ENCODE data around the gene KIRREL3.

DNA sequence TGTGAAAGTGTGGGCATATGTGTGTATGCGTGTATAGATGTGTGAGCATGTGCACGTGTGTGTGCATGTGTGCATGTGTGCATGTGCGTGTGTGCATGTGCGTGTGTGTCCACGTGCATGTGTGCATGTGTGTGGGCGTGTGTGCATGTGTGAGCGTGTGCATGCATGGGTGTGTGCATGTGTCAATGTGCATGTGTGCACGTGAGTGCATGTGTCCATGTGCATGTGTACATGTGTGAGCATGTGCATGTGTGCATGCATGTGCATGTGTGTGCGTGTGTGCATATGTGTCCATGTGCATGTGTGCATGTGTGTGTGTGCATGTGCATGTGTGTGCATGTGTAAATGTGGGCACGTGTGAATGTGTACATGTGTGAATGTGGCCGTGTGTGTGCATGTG lies 549.8 kb downstream of the KIRREL3 start:
- TF ChIP-seq CTCF (IDR thresholded peaks at IDR 0.05): no peak
- TF ChIP-seq MYC (IDR thresholded peaks at IDR 0.05; ENCODE audit: borderline replicate concordance, low read length): no peak
- no peak for TF ChIP-seq ZC3H11A (IDR thresholded peaks at IDR 0.05)
- TF ChIP-seq, protein P1, sequence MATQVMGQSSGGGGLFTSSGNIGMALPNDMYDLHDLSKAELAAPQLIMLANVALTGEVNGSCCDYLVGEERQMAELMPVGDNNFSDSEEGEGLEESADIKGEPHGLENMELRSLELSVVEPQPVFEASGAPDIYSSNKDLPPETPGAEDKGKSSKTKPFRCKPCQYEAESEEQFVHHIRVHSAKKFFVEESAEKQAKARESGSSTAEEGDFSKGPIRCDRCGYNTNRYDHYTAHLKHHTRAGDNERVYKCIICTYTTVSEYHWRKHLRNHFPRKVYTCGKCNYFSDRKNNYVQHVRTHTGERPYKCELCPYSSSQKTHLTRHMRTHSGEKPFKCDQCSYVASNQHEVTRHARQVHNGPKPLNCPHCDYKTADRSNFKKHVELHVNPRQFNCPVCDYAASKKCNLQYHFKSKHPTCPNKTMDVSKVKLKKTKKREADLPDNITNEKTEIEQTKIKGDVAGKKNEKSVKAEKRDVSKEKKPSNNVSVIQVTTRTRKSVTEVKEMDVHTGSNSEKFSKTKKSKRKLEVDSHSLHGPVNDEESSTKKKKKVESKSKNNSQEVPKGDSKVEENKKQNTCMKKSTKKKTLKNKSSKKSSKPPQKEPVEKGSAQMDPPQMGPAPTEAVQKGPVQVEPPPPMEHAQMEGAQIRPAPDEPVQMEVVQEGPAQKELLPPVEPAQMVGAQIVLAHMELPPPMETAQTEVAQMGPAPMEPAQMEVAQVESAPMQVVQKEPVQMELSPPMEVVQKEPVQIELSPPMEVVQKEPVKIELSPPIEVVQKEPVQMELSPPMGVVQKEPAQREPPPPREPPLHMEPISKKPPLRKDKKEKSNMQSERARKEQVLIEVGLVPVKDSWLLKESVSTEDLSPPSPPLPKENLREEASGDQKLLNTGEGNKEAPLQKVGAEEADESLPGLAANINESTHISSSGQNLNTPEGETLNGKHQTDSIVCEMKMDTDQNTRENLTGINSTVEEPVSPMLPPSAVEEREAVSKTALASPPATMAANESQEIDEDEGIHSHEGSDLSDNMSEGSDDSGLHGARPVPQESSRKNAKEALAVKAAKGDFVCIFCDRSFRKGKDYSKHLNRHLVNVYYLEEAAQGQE (IDR thresholded peaks at IDR 0.05): no peak
- no peak for TF ChIP-seq CBX2 (IDR thresholded peaks at IDR 0.05; ENCODE audit: borderline replicate concordance, low read depth)
- TF ChIP-seq JUN (IDR thresholded peaks at IDR 0.05): no peak
- TF ChIP-seq ELK1 (IDR thresholded peaks at IDR 0.05; ENCODE audit: low read depth, low read length): no peak
- TF ChIP-seq PHF8 (IDR thresholded peaks at IDR 0.05; ENCODE audit: borderline replicate concordance, low read depth): no peak
- TF ChIP-seq NFE2L2 (conservative IDR thresholded peaks at IDR 0.05; ENCODE audit: low read length): no peak
- TF ChIP-seq TP53 (CRISPR knock-in tag; IDR thresholded peaks at IDR 0.05): no peak

Data from A549 (cell line).